GM12878 (cell line): ENCODE data around the gene AGAP2. TPM values are rescaled to one million over a fixed set of nuclear protein-coding genes. Genes with fewer than 3 reads are reported as not detected.
A peak's percentile ranks its signal among the peaks of the same experiment; 100 is the strongest.

Experiments
- ATAC-seq: fragments of 200-7000 bp; cut with Tn5 transposase; 3 replicates; pipeline ENCODE4 v1.9.1; 2020; ENCODE audit warnings: mild to moderate bottlenecking, moderate library complexity
- BruUV-seq: library from RNA; stranded (reverse); fragments of 400-500 nt; replicated peaks from 2 replicates; lab custom pipeline; 2021; lab: Mats Ljungman, UMichigan
- CTCF ChIA-PET: fragments of 300-600 bp; sonication (Branson Sonifier 250); formaldehyde crosslinking; extraction: SDS; loops from one replicate; lab custom pipeline; 2021; ENCODE audit warnings: inconsistent platforms; lab: Yijun Ruan, JAX
- POLR2A ChIA-PET: fragments of 350-600 bp; formaldehyde crosslinking; extraction: SDS; loops from one replicate; lab custom pipeline; 2021; ENCODE audit warnings: inconsistent platforms; lab: Charles Lee
- RAD21 ChIA-PET: fragments of 300-600 bp; sonication (Branson Sonifier 250); formaldehyde crosslinking; loops from one replicate; lab custom pipeline; 2023; ENCODE audit warnings: antibody characterized with exemption; ENCODE audit not compliant: unreplicated experiment; lab: Charles Lee
- SMC1A ChIA-PET: fragments of 300-600 bp; sonication (Branson Sonifier 250); formaldehyde crosslinking; loops from one replicate; lab custom pipeline; 2023; ENCODE audit not compliant: unreplicated experiment, uncharacterized antibody; lab: Charles Lee
- DNase-seq: peaks from one replicate; pipeline ENCODE4 v3.0.0-alpha.2; 2011; ENCODE audit warnings: low read depth, low spot score
- FAIRE-seq: peaks from 3 replicates; lab custom pipeline; 2011; peaks lifted over from hg19 to GRCh38; lab: Jason Lieb, UNC
- H2AFZ ChIP-seq: 2 replicates; pipeline ENCODE4 v1.6.0; 2011; ENCODE audit warnings: low read depth, low read length, control low read depth; ENCODE audit not compliant: control insufficient read depth
- H3K27ac ChIP-seq: 2 replicates; pipeline ENCODE4 v1.5.1; 2011; ENCODE audit warnings: control low read depth; ENCODE audit not compliant: control insufficient read depth, insufficient read depth
- H3K27me3 ChIP-seq, 2 experiments: replicated peaks in 1 of 2; 2 replicates each; pipeline versions ENCODE4 v1.6.0 to v1.6.1; 2011; ENCODE audit warnings: low read length in 1 of 2; ENCODE audit not compliant: control insufficient read depth in 2 of 2, insufficient read depth in 2 of 2
- H3K36me3 ChIP-seq, 2 experiments: 2 replicates each; pipeline ENCODE4 v1.5.1; 2011; ENCODE audit warnings: low read length in 1 of 2; ENCODE audit not compliant: control insufficient read depth in 2 of 2, insufficient read depth in 2 of 2
- H3K4me1 ChIP-seq: 2 replicates; pipeline ENCODE4 v1.6.1; 2011; ENCODE audit warnings: mild to moderate bottlenecking, low read length, moderate library complexity, mixed read lengths; ENCODE audit not compliant: control insufficient read depth, insufficient read depth
- H3K4me2 ChIP-seq: 2 replicates; pipeline ENCODE4 v1.6.0; 2011; ENCODE audit warnings: control low read depth; ENCODE audit not compliant: control insufficient read depth, insufficient read depth
- H3K4me3 ChIP-seq: fragments of 200-600 bp; sonication (generic); 2 replicates; pipeline ENCODE4 v1.5.1; 2016
- H3K79me2 ChIP-seq: 2 replicates; pipeline ENCODE4 v1.6.0; 2011; ENCODE audit warnings: low read length; ENCODE audit not compliant: control insufficient read depth, insufficient read depth
- H3K9ac ChIP-seq: 2 replicates; pipeline ENCODE4 v1.8.0; 2011; ENCODE audit warnings: low read length, control low read depth, mixed read lengths; ENCODE audit not compliant: control insufficient read depth, insufficient read depth
- H3K9me3 ChIP-seq: replicated peaks from 3 replicates; pipeline ENCODE4 v1.5.1; 2011; ENCODE audit warnings: mild to moderate bottlenecking, low read length; ENCODE audit not compliant: control insufficient read depth, insufficient read depth
- H4K20me1 ChIP-seq: 2 replicates; pipeline ENCODE4 v1.6.0; 2011; ENCODE audit not compliant: control insufficient read depth, insufficient read depth
- CBFB ChIP-seq: IDR thresholded peaks from 2 replicates; pipeline ENCODE4 v1.6.1; 2016; ENCODE audit warnings: antibody characterized with exemption, low read depth
- FOXM1 ChIP-seq: IDR thresholded peaks from 2 replicates; pipeline ENCODE4 v1.6.1; 2012; ENCODE audit warnings: low read depth, mild to moderate bottlenecking, inconsistent platforms, low read length, moderate library complexity
- MEF2B ChIP-seq: fragments of 450-650 bp; IDR thresholded peaks from 2 replicates; pipeline ENCODE4 v1.6.1; 2018; ENCODE audit warnings: mild to moderate bottlenecking, moderate library complexity; ENCODE audit not compliant: partially characterized antibody, poor library complexity, severe bottlenecking
- MTA3 ChIP-seq: IDR thresholded peaks from 2 replicates; pipeline ENCODE4 v1.6.1; 2012; ENCODE audit warnings: low read length, inconsistent platforms, borderline replicate concordance
- NFXL1 ChIP-seq: fragments of 450-650 bp; IDR thresholded peaks from 2 replicates; pipeline ENCODE4 v1.6.1; 2017; ENCODE audit warnings: antibody characterized with exemption, mild to moderate bottlenecking, borderline replicate concordance
- NFYA ChIP-seq: IDR thresholded peaks from 2 replicates; pipeline ENCODE4 v1.6.1; 2011; ENCODE audit warnings: low read depth, mild to moderate bottlenecking, low read length, improper control_type of control experiment, borderline replicate concordance
- PML ChIP-seq: IDR thresholded peaks from 2 replicates; pipeline ENCODE4 v1.6.1; 2012; ENCODE audit warnings: low read length, inconsistent platforms
- POLR2AphosphoS5 ChIP-seq: IDR thresholded peaks from 2 replicates; pipeline ENCODE4 v1.6.1; 2011; ENCODE audit warnings: mild to moderate bottlenecking, low read length, inconsistent platforms
- SMC3 ChIP-seq: IDR thresholded peaks from 2 replicates; pipeline ENCODE4 v1.6.1; 2011; ENCODE audit warnings: low read length, improper control_type of control experiment, borderline replicate concordance
- SREBF2 ChIP-seq: IDR thresholded peaks from 2 replicates; pipeline ENCODE4 v1.6.1; 2012; ENCODE audit warnings: mild to moderate bottlenecking, low read length
- WRNIP1 ChIP-seq: IDR thresholded peaks from 2 replicates; pipeline ENCODE4 v1.6.1; 2011; ENCODE audit warnings: low read depth, low read length, improper control_type of control experiment, borderline replicate concordance
- WGBS: methylation state at CpG from one replicate; pipeline ENCODE4 v1.1.6; 2016; ENCODE audit warnings: low lambda C conversion rate; ENCODE audit not compliant: insufficient replicate concordance, insufficient coverage; ENCODE audit errors: missing lambda C conversion rate; 5-methylcytosine and 5-hydroxymethylcytosine counted together
- in situ Hi-C: fragments of 300-500 bp; cut with MboI; formaldehyde crosslinking; loops from 9 replicates; pipeline ENCODE4 v1.14.3; 2018; ENCODE audit warnings: mixed read lengths
- intact Hi-C: fragments of 100-400 bp; cut with micrococcal nuclease; formaldehyde crosslinking; loops from one replicate; pipeline ENCODE4 v1.14.2; 2022; ENCODE audit not compliant: unreplicated experiment
- polyA plus RNA-seq, 11 experiments: library from polyadenylated mRNA; depleted of rRNA in 4 of 11; unstranded in 6 of 11; stranded (reverse) in 5 of 11; fragments of >200 nt; fragmentation: Nextera tagmentation in 4 of 11; fragmentation: Illumina TruSeq in 1 of 11; extraction: Ambion mirVana in 4 of 11; extraction: Trizol in 1 of 11; gene quantifications; 1 replicate in 1 of 11; 2 replicates in 10 of 11; pipeline versions ENCODE4 v1.2.1 to v1.2.3, GENCODE V29; 2011 to 2016; ENCODE audit warnings: inconsistent platforms in 2 of 11, missing spikeins in 2 of 11, low read depth in 1 of 11
- total RNA-seq, 4 experiments: library from RNA; depleted of rRNA in 3 of 4; stranded (reverse); fragments of >200 nt in 3 of 4; fragmentation: Illumina TruSeq in 1 of 4; extraction: Trizol in 1 of 4; gene quantifications; 2 replicates each; pipeline versions ENCODE4 v1.2.1 to v1.2.3, GENCODE V29; 2013 to 2021
- TF ChIP-seq, protein P1 (sequence below): IDR thresholded peaks from 2 replicates; pipeline ENCODE4 v1.6.1; 2011; ENCODE audit warnings: borderline replicate concordance, low read depth, mild to moderate bottlenecking, moderate library complexity, mixed read lengths, low read length; ENCODE audit not compliant: insufficient read depth; ENCODE audit errors: extremely low read length
- TF ChIP-seq, protein P2 (sequence below): fragments of 150-350 bp; IDR thresholded peaks from 2 replicates; pipeline ENCODE4 v1.6.1; 2014; ENCODE audit warnings: mild to moderate bottlenecking, low read depth, low read length

Gene AGAP2
- total and polyA plus RNA-seq, 10 of the 15 experiments (the other 5 are each of a cell fraction or from before 2014, with no cell fraction given): 0.29 to 19.8 (median 11.0) TPM

DNA sequence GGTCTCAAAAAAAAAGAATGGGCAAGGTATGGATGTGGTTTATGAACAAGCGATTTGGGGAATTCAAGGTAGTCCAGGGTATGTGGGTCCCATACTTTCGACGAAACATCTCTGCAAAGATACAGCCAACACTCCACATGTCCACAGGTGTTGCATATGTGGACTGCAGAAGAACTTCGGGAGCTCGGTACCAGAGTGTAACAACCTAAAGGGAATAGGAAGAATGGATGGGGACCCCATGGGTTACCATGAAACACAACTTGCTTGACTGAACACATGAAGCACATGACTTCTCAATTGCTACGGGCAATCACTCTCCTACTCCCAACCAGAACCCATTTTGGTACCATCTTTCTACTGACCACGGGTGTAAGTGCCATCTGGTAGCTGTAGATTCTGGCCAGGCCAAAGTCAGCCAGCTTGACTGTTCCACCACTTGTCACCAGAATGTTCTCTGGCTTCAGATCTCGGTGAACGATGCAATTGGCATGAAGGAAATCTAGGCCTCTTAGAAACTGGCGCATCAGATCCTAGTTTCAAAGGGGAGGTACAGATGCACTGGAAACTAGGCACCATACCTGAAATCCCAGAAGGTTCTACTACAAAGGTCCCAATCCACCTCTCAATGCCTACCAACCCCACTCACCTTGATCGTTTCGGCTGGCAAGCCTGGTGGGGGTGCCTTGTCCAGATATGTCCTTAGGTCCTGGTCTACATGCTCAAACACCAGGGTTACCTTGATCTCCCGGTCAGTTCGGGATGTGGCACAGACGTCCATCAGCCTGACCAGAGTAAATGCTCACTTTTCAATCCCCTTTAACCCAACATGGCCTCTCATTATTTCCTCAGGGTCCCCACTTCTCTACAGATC, 12.3 kb upstream of the AGAP2 start:
- ChIA-PET RAD21 (interaction anchor here (1.2 kb wide), 1 partner anchor 9 kb away, joined by 3 read pairs; no protein-coding TSS in a partner anchor), CTCF (interaction anchor here (0.8 to 1.9 kb wide), 2 partner anchors 10 to 32 kb away, joined by 3 to 9 read pairs; no protein-coding TSS in a partner anchor), SMC1A (interaction anchor here (1.8 kb wide), 1 partner anchor 9 kb away, joined by 4 read pairs; no protein-coding TSS in a partner anchor), POLR2A (interaction anchor here (0.8 kb wide), 1 partner anchor 9 kb away, joined by 3 read pairs; no protein-coding TSS in a partner anchor)
- peak overlapping the region; percentile 94 for H3K27ac ChIP-seq
- H3K79me2 ChIP-seq: peaks cover 30% of the 10 kb centered on the region
- no peaks in the 10 kb centered on the region for H4K20me1 ChIP-seq
- H3K27me3 ChIP-seq: no peaks in the 10 kb centered on the region
- FAIRE-seq: no peak
- no peak for ATAC-seq
- H3K4me2 ChIP-seq: peak overlapping the region; percentile 78
- H3K9me3 ChIP-seq: no peaks in the 10 kb centered on the region
- no peak overlapping the region for H2AFZ ChIP-seq
- intact Hi-C loops (loop anchor here (10.0 kb wide), 1 partner anchor 276 kb away; the partner anchor contains the start of gene ARHGAP9), in situ Hi-C loops (no loop called here)
- TF ChIP-seq, protein P1, sequence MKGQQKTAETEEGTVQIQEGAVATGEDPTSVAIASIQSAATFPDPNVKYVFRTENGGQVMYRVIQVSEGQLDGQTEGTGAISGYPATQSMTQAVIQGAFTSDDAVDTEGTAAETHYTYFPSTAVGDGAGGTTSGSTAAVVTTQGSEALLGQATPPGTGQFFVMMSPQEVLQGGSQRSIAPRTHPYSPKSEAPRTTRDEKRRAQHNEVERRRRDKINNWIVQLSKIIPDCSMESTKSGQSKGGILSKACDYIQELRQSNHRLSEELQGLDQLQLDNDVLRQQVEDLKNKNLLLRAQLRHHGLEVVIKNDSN: no peak
- TF ChIP-seq SMC3: no peak
- peak; percentile 17; the same call in 1 of the 2 replicates for TF ChIP-seq MTA3
- TF ChIP-seq NFYA: no peak
- TF ChIP-seq FOXM1: no peak
- TF ChIP-seq SREBF2: no peak
- no peak for TF ChIP-seq MEF2B
- TF ChIP-seq PML: 0 out of 2 replicates have a peak, but pooled peaks have one; percentile 27
- TF ChIP-seq POLR2AphosphoS5: peak; percentile 36; the same call in 1 of the 2 replicates
- TF ChIP-seq NFXL1: no peak
- no peak for TF ChIP-seq CBFB
- TF ChIP-seq, protein P2, sequence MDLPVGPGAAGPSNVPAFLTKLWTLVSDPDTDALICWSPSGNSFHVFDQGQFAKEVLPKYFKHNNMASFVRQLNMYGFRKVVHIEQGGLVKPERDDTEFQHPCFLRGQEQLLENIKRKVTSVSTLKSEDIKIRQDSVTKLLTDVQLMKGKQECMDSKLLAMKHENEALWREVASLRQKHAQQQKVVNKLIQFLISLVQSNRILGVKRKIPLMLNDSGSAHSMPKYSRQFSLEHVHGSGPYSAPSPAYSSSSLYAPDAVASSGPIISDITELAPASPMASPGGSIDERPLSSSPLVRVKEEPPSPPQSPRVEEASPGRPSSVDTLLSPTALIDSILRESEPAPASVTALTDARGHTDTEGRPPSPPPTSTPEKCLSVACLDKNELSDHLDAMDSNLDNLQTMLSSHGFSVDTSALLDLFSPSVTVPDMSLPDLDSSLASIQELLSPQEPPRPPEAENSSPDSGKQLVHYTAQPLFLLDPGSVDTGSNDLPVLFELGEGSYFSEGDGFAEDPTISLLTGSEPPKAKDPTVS: no peak
- TF ChIP-seq WRNIP1: 0 out of 2 replicates have a peak, but pooled peaks have one; percentile 31
- WGBS: 80% methylated on average over 15 of the region's 15 CpGs
- no peak for DNase-seq
- peaks cover 6 to 7% of the 10 kb centered on the region in 2 experiments for H3K36me3 ChIP-seq
- no TSS peak for BruUV-seq
- H3K9ac ChIP-seq: peak overlapping the region; percentile 99
- peaks cover 25% of the 10 kb centered on the region for H3K4me1 ChIP-seq
- H3K4me3 ChIP-seq: peak overlapping the region; percentile 79
